Measurements from ENCODE around the gene LIMA1.

LIMA1 gene

GRCh38 chr12:50297996-50298395, 14.7 kb upstream of the LIMA1 start:
- Histone ChIP-seq H4K20me1 (ENCODE audit: control insufficient read depth, insufficient read depth, low read depth, low read length) (no peaks in the 10 kb centered on the region), H3K4me2 (ENCODE audit: low read length) (no peak overlapping the region), H3K9me2 (replicated peaks; ENCODE audit: control insufficient read depth, low read length) (no peaks in the 10 kb centered on the region), H3K79me2 (ENCODE audit: control insufficient read depth, low read length) (no peaks in the 10 kb centered on the region), H3K4me3 (ENCODE audit: low read length) (no peak overlapping the region), H3F3A (ENCODE audit: control insufficient read depth, insufficient read depth) (no peaks in the 10 kb centered on the region), H3K27ac (ENCODE audit: low read depth, low read length) (no peak overlapping the region), H3K36me3 (ENCODE audit: control insufficient read depth, low read length) (no peaks in the 10 kb centered on the region), H3K27me3 (ENCODE audit: control insufficient read depth, low read length) (no peaks in the 10 kb centered on the region), H3K4me1 (ENCODE audit: control insufficient read depth, low read length) (0 out of 2 replicates have a peak, but pooled peaks cover 3% of the 10 kb centered on the region), H3K9me3 (ENCODE audit: control insufficient read depth, insufficient read depth, low read length) (no peaks in the 10 kb centered on the region)
- TF ChIP-seq EZH2phosphoT487 (IDR thresholded peaks at IDR 0.05; ENCODE audit: borderline replicate concordance, low read length), result no peak
- TF ChIP-seq CTCF (IDR thresholded peaks at IDR 0.05; ENCODE audit: low read depth, low read length, poor library complexity, severe bottlenecking), result no peak

GRCh38 chr12:50297027-50297426, 13.7 kb upstream of the LIMA1 start:
- Histone ChIP-seq H3K4me2 (ENCODE audit: low read length) (no peak overlapping the region), H3K4me1 (ENCODE audit: control insufficient read depth, low read length) (0 out of 2 replicates have a peak, but pooled peaks cover 3% of the 10 kb centered on the region), H3K4me3 (ENCODE audit: low read length) (no peak overlapping the region), H4K20me1 (ENCODE audit: control insufficient read depth, insufficient read depth, low read depth, low read length) (no peaks in the 10 kb centered on the region), H3K27me3 (ENCODE audit: control insufficient read depth, low read length) (no peaks in the 10 kb centered on the region), H3K9me3 (ENCODE audit: control insufficient read depth, insufficient read depth, low read length) (no peaks in the 10 kb centered on the region), H3K79me2 (ENCODE audit: control insufficient read depth, low read length) (no peaks in the 10 kb centered on the region), H3F3A (ENCODE audit: control insufficient read depth, insufficient read depth) (no peaks in the 10 kb centered on the region), H3K9me2 (replicated peaks; ENCODE audit: control insufficient read depth, low read length) (no peaks in the 10 kb centered on the region), H3K27ac (ENCODE audit: low read depth, low read length) (no peak overlapping the region), H3K36me3 (ENCODE audit: control insufficient read depth, low read length) (no peaks in the 10 kb centered on the region)
- TF ChIP-seq EZH2phosphoT487 (IDR thresholded peaks at IDR 0.05; ENCODE audit: borderline replicate concordance, low read length) (no peak), CTCF (IDR thresholded peaks at IDR 0.05; ENCODE audit: low read depth, low read length, poor library complexity, severe bottlenecking) (no peak)

GRCh38 chr12:50296554-50296953, 13.2 kb upstream of the LIMA1 start:
- no peaks in the 10 kb centered on the region for H4K20me1 ChIP-seq (ENCODE audit: control insufficient read depth, insufficient read depth, low read depth, low read length)
- H3K4me1 ChIP-seq (ENCODE audit: control insufficient read depth, low read length), result 0 out of 2 replicates have a peak, but pooled peaks cover 3% of the 10 kb centered on the region
- H3F3A ChIP-seq (ENCODE audit: control insufficient read depth, insufficient read depth), result no peaks in the 10 kb centered on the region
- no peaks in the 10 kb centered on the region for H3K9me2 ChIP-seq (replicated peaks; ENCODE audit: control insufficient read depth, low read length)
- H3K27ac ChIP-seq (ENCODE audit: low read depth, low read length), result no peak overlapping the region
- no peaks in the 10 kb centered on the region for H3K79me2 ChIP-seq (ENCODE audit: control insufficient read depth, low read length)
- no peaks in the 10 kb centered on the region for H3K36me3 ChIP-seq (ENCODE audit: control insufficient read depth, low read length)
- no peak for TF ChIP-seq CTCF (IDR thresholded peaks at IDR 0.05; ENCODE audit: low read depth, low read length, poor library complexity, severe bottlenecking)
- no peak for TF ChIP-seq EZH2phosphoT487 (IDR thresholded peaks at IDR 0.05; ENCODE audit: borderline replicate concordance, low read length)
- H3K4me3 ChIP-seq (ENCODE audit: low read length), result no peak overlapping the region
- no peaks in the 10 kb centered on the region for H3K9me3 ChIP-seq (ENCODE audit: control insufficient read depth, insufficient read depth, low read length)
- H3K27me3 ChIP-seq (ENCODE audit: control insufficient read depth, low read length), result no peaks in the 10 kb centered on the region
- H3K4me2 ChIP-seq (ENCODE audit: low read length), result no peak overlapping the region
